Effector memory CD8-positive, alpha-beta T cell (primary cell): Measurements from ENCODE around the gene AGRN.
A peak's percentile ranks its signal among the peaks of the same experiment; 100 is the strongest.
"Not testable (repeated sequence)": the region's sequence is repeated elsewhere in the genome, so short reads cannot be mapped to it uniquely, and the experiment has no call there.

ENCODE experiments used
- ATAC-seq: fragments of 150-1000 bp; cut with Tn5 transposase; replicated peaks from 2 replicates; pipeline ENCODE4 v1.10.0; 2021; ENCODE audit warnings: mild to moderate bottlenecking, moderate library complexity
- DNase-seq, 3 experiments: peaks; one replicate each; pipeline ENCODE4 v3.0.0; 2021
- H3K27ac Mint-ChIP-seq, 2 donors: one replicate each; pipeline ENCODE4 v1.8.0; 2022; ENCODE audit warnings: mild to moderate bottlenecking in 2 of 2, mixed read lengths in 2 of 2, moderate library complexity in 2 of 2
- H3K27me3 Mint-ChIP-seq, 2 donors: one replicate each; pipeline ENCODE4 v1.8.0; 2022; ENCODE audit warnings: mixed read lengths in 2 of 2
- H3K36me3 Mint-ChIP-seq: one replicate; pipeline ENCODE4 v1.8.0; 2022; ENCODE audit warnings: mild to moderate bottlenecking, moderate library complexity, mixed read lengths; ENCODE audit not compliant: insufficient read depth
- H3K4me1 Mint-ChIP-seq, 2 donors: one replicate each; pipeline ENCODE4 v1.8.0; 2022; ENCODE audit warnings: low read depth in 2 of 2, mixed read lengths in 2 of 2
- H3K4me3 Mint-ChIP-seq, 2 donors: one replicate each; pipeline ENCODE4 v1.8.0; 2022; ENCODE audit warnings: mild to moderate bottlenecking in 2 of 2, mixed read lengths in 2 of 2, moderate library complexity in 2 of 2
- H3K9me3 Mint-ChIP-seq, 2 donors: one replicate each; pipeline ENCODE4 v1.8.0; 2022; ENCODE audit warnings: mixed read lengths in 2 of 2

AGRN gene

GRCh38 chr1:1000357-1001056, 19.4 kb upstream of the AGRN start:
- DNase-seq, result peak; percentile 72 to 81 (median 75)
- Mint-ChIP-seq H3K4me1 (peaks cover 16 to 18% of the 10 kb centered on the region in 2 donors), H3K4me3 (peak overlapping the region; percentile 75 to 77), H3K27ac (peak overlapping the region; percentile 71 to 77), H3K36me3 (peaks cover 30% of the 10 kb centered on the region), H3K27me3 (peaks cover 43 to 69% of the 10 kb centered on the region in 2 donors), H3K9me3 (no peaks in the 10 kb centered on the region)
- ATAC-seq, result peak; percentile 45

- H3K4me1 Mint-ChIP-seq, result peaks cover 12 to 15% of the 10 kb centered on the region in 2 donors
- H3K36me3 Mint-ChIP-seq, result peaks cover 29% of the 10 kb centered on the region
- DNase-seq, result no peak
- peak overlapping the region; percentile 75 to 77 for H3K4me3 Mint-ChIP-seq
- H3K27me3 Mint-ChIP-seq, result peaks cover 41 to 69% of the 10 kb centered on the region in 2 donors
- H3K9me3 Mint-ChIP-seq, result no peaks in the 10 kb centered on the region
- H3K27ac Mint-ChIP-seq, result peak overlapping the region; percentile 71 to 77
- ATAC-seq, result no peak
Measured at GRCh38 chr1:1001057-1001783, 18.7 kb upstream of the AGRN start.

DNA sequence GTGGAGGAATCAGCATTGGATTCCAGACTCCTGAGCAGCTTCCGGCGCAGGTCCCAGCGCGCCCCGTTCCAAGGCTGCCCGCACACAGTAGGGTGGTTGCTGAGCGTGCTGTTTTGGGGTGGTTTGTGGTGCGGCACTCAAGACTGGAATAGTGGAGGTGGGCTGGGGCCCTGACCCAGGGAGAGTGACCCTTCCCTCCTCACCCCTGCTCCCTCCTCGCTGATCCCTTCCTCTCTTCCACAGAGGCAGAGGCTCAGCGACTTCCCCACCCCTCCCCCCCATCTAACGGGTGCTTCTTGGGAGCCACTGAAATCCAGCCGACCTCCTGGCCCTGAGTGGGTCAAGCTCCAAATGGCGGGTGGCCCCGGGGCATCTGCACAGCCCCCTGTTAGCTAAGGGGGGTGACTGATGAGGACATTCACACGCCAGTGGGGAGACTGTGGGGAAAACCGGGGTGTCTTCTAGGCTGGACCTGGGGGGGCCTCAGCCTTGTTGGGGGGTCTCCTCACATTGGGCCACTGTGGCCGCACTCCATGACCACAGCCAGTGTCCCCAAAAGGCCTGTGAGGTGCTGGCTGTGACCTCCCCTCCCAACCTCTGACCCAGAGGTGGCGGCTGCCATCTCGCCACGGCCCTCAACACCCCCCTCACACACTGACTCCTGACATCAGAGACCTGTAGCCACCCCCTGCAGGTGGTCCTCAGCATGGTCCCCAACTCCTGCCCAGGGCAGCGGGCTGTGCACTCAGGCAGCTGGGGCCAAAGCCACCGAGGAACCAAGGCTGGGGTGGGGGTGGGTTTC, 16.1 kb upstream of the AGRN start:
- H3K27me3 Mint-ChIP-seq, result peaks cover 40 to 66% of the 10 kb centered on the region in 2 donors
- H3K9me3 Mint-ChIP-seq, result no peaks in the 10 kb centered on the region

DNA sequence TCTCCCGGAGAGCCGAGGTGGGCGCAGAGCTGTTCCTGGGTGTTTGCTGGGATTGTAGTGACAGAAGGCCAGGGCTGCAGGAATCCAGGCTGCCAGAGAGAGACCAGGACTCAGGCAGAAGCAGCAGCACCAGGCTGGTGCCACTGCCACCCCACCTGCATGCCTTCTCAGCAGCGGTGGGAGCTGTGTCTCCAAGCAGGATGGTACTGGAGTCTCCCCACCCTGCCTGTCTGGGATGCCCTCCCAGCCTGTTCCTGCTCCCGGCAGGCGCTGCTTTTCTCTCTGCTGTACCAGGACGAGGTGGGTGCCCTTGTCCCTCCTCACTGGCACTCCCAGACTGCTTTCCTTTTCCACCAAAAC, 15.5 kb upstream of the AGRN start:
- peak overlapping the region in 1 of 2 donors; percentile 8 for H3K27ac Mint-ChIP-seq
- H3K4me3 Mint-ChIP-seq, result no peak overlapping the region
- H3K4me1 Mint-ChIP-seq, result peaks cover 15 to 17% of the 10 kb centered on the region in 2 donors
- H3K36me3 Mint-ChIP-seq, result peaks cover 16% of the 10 kb centered on the region
- DNase-seq, result no peak
- no peak for ATAC-seq
- peaks cover 40 to 72% of the 10 kb centered on the region in 2 donors for H3K27me3 Mint-ChIP-seq
- H3K9me3 Mint-ChIP-seq, result no peaks in the 10 kb centered on the region

More for the DNA sequence above, 16.1 kb upstream of the AGRN start:
- Mint-ChIP-seq H3K27ac (no peak overlapping the region), H3K36me3 (peaks cover 16% of the 10 kb centered on the region), H3K4me1 (peaks cover 12 to 13% of the 10 kb centered on the region in 2 donors), H3K4me3 (no peak overlapping the region)
- no peak for DNase-seq
- no peak for ATAC-seq

DNA sequence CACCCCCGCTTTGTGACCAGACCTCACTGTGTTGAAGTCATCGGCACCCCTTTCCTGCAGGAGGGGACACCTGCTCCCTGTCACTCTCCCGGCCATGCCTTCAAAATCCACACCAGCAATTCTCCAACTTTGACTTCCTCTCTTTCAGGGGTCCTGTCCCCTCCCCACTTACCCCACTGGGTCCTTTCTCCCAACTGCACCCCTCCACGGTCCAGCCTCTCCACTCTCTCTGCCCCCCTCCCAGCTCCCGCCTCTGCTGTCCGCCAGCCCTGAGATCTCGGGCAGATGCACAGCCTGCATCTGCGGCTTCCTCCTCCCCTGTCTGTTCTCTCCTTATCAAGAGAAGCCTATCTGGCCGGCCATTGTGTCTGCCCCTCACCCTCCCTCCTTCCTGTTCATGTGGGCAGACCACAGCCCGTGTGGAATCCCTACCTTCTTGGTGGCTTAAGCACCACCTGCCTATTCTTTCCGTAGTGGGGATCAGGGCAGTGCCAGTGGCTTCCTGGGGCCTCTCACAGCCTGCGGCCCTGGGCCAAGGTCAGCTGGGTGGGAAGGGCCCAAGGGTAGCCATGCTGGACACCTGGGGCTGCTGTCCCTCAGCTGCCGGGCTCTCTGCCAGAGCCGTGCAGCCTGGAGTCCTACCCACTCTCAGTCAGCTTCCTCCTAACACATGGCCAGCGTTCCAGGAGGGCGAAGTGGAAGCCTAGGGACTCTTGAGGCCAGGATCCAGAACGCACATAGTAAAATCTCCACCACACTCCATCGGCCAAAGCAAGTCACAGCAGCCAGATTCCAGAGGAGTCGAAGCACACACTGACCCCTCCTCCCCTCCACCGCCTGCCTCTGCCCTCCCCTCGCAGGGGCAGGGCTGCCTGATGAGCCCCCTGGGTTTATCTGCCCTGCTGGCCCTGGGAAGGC, 14.9 kb upstream of the AGRN start:
- H3K4me3 Mint-ChIP-seq, result peak overlapping the region in 1 of 2 donors; percentile 43
- peaks cover 16% of the 10 kb centered on the region for H3K36me3 Mint-ChIP-seq
- H3K27ac Mint-ChIP-seq, result peak overlapping the region; percentile 8 to 36
- DNase-seq (no peak), ATAC-seq (no peak)
- no peaks in the 10 kb centered on the region for H3K9me3 Mint-ChIP-seq
- peaks cover 15 to 17% of the 10 kb centered on the region in 2 donors for H3K4me1 Mint-ChIP-seq
- H3K27me3 Mint-ChIP-seq, result peaks cover 40 to 73% of the 10 kb centered on the region in 2 donors

GRCh38 chr1:1005774-1006304, 14.1 kb upstream of the AGRN start:
- DNase-seq (no peak), ATAC-seq (no peak)
- H3K27ac Mint-ChIP-seq, result no peak overlapping the region
- H3K9me3 Mint-ChIP-seq, result no peaks in the 10 kb centered on the region
- peaks cover 10% of the 10 kb centered on the region for H3K36me3 Mint-ChIP-seq
- peaks cover 36 to 68% of the 10 kb centered on the region in 2 donors for H3K27me3 Mint-ChIP-seq
- H3K4me1 Mint-ChIP-seq, result peaks cover 13 to 15% of the 10 kb centered on the region in 2 donors
- H3K4me3 Mint-ChIP-seq, result no peak overlapping the region

DNA sequence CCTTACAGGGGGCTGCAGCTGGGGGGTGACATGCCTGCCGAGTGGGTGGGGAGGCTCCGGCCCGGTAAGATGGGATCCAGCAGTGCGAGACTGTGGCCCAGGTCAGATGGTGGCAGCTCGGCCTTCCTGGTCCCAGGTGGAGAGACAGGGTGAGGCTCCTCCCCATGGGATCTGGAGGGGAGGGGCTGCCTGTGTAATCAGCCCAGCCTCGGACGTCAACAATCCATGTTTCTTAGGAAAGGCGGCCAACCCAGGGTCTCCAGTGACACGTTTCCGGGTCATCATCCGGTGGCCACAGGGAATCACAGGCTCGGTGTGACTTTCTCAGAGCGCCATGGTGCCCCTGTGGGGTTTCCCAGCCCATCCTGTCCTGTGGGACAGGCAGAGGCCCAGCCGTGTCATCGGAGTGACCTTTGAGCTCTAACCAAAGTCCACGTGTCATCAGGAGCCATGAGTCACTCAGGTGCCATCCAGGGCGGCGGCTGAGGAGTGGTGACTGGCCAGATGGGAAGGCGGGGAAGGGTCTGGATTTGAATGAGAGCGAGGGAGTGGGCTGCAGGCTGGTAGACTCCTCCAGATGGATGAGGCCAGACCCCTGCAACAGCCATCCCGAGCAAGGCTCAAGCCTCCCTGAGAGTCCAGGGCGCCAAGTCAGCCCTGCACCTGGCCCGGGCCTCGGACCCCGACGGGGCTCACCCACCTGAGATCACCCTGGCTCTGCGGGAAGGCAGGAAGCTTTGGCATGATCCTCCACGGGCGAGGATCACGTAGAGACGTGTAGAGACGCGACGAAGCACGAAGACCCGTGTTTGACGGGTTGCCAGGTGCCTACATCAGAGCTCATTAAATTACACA, 13.4 kb upstream of the AGRN start:
- DNase-seq (no peak), ATAC-seq (no peak)
- Mint-ChIP-seq H3K27ac (peak overlapping the region in 1 of 2 donors; percentile 53), H3K36me3 (peaks cover 6% of the 10 kb centered on the region), H3K4me3 (no peak overlapping the region), H3K4me1 (peaks cover 10 to 12% of the 10 kb centered on the region in 2 donors), H3K9me3 (no peaks in the 10 kb centered on the region), H3K27me3 (peaks cover 33 to 62% of the 10 kb centered on the region in 2 donors)

GRCh38 chr1:1010131-1010530, 9.8 kb upstream of the AGRN start:
- peaks cover 21 to 26% of the 10 kb centered on the region in 2 donors for H3K4me1 Mint-ChIP-seq
- not testable (repeated sequence) for H3K27ac Mint-ChIP-seq, ATAC-seq, DNase-seq, H3K4me3 Mint-ChIP-seq, H3K9me3 Mint-ChIP-seq
- peaks cover 15 to 29% of the 10 kb centered on the region in 2 donors for H3K27me3 Mint-ChIP-seq
- peaks cover 12% of the 10 kb centered on the region for H3K36me3 Mint-ChIP-seq

- no peaks in the 10 kb centered on the region for H3K9me3 Mint-ChIP-seq
Measured at GRCh38 chr1:1011396-1011949, 8.4 kb upstream of the AGRN start.

DNA sequence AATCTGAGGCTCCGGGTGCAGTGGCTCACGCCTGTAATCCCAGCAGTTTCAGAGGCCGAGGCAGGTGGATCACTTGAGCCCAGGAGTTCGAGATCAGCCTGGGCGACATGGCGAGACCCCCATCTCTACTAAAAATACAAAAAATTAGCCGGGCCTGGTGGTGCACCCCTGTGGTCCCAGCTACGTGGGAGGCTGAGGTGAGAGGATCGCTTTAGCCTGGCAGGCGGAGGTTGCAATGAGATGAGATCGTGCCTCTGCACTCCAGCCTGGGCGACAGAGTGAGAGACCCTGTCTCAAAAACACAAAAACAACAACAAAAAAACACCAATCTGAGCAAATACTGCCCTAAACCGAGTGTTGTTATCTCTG, 7.2 kb upstream of the AGRN start:
- DNase-seq, H3K36me3 Mint-ChIP-seq, H3K9me3 Mint-ChIP-seq, H3K27me3 Mint-ChIP-seq: not testable (repeated sequence)
- peaks cover 24% of the 10 kb centered on the region in 2 donors for H3K4me1 Mint-ChIP-seq
- peak overlapping the region; percentile 95 to 99 for H3K4me3 Mint-ChIP-seq
- peak overlapping the region; percentile 98 to 99 for H3K27ac Mint-ChIP-seq
- peak; percentile 2 for ATAC-seq

More at GRCh38 chr1:1011396-1011949, 8.4 kb upstream of the AGRN start:
- Mint-ChIP-seq H3K4me1 (peaks cover 19 to 24% of the 10 kb centered on the region in 2 donors), H3K27me3 (peaks cover 6 to 16% of the 10 kb centered on the region in 2 donors), H3K36me3 (peaks cover 9% of the 10 kb centered on the region), H3K4me3 (no peak overlapping the region), H3K27ac (no peak overlapping the region)
- DNase-seq (no peak), ATAC-seq (no peak)

DNA sequence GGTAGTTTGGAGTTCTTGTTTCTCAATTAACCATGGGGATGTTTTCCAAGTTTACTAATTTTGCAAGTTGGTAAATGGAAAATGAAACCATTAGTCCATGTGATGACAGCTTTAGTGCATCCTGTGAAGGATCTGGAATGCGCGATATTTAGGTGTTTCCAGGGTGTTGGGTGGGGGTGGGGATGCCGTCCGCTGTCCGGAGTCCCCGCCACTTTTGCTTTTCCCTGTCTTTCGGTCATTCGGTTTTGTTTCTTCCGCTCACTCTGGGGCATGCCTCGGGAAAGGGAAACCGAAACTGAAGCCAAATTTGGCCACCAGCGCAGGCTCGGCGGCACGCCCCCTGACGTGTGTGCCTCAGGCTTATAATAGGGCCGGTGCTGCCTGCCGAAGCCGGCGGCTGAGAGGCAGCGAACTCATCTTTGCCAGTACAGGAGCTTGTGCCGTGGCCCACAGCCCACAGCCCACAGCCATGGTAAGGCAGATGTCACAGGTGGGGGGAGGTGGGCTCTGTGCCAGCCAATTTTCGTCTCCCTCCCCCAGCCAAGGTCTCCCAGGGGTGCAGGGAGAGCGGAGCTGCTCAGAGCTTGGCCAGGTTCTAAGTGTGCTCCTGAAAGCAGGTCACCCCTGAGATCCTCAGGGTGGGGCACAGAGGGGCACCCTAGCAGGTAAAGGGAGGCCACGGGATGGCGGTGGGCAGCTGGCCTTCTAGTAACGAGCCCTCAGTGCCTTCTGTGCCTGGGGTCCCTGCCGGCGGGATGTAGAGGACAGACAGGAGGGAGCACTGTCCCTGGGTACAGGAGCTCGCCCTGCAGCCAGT, 6.6 kb upstream of the AGRN start, which contains the start of gene ISG15:
Gene ISG15 (plus strand): TSS at position 393 of the 817 bp plus-strand sequence. CDS start 77 bp downstream, at position 470.
- peak within 1 kb of the TSS; percentile 98 to 99 for H3K27ac Mint-ChIP-seq
- peak within 1 kb of the TSS; percentile 95 to 99 for H3K4me3 Mint-ChIP-seq
- peak; percentile 97 for ATAC-seq

More for the DNA sequence above, 6.6 kb upstream of the AGRN start, which contains the start of gene ISG15:
- H3K36me3 Mint-ChIP-seq, result peaks cover 9% of the 10 kb centered on the region
- peaks cover 0 to 9% of the 10 kb centered on the region in 2 donors for H3K27me3 Mint-ChIP-seq
- DNase-seq, result peak; percentile 85 to 90 (median 86)
- H3K9me3 Mint-ChIP-seq, result no peaks in the 10 kb centered on the region
- peaks cover 24% of the 10 kb centered on the region in 2 donors for H3K4me1 Mint-ChIP-seq
